ENCODE data around the gene CACNA1A. TPM values are rescaled to one million over a fixed set of nuclear protein-coding genes. Genes with fewer than 3 reads are reported as not detected.

CACNA1A gene
- total RNA-seq, 1 donor from 2014 or later: 0.52 TPM

DNA sequence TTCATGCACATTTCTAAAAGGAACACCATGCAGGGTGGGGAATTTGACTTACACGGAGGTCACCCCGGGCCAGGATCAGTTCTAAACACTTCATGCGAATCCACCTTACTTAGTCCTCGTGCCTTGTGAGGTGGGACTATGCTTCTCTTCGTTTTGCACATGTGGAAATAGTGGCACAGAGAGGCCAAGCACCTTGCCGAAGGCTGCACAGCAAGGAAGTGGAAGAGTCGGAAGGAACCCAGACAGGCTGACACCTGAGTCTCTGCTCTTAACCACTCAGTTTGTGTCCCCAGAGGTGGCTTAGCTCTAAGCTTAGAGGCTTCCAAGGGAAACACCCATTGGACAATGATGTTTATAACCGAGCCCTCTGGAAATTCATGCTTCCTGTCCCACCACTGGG lies 150.1 kb downstream of the CACNA1A start:
- no peaks in the 10 kb centered on the region for H3K36me3 ChIP-seq (ENCODE audit: control insufficient read depth in 3 of 3, insufficient read depth in 3 of 3, low read length in 3 of 3)
- peaks cover 3 to 8% (median 3%) of the 10 kb centered on the region in 3 donors for H3K9me3 ChIP-seq (ENCODE audit: control insufficient read depth in 3 of 3, low read length in 3 of 3)
- H3K27me3 ChIP-seq (ENCODE audit: control insufficient read depth in 3 of 3, insufficient read depth in 3 of 3, low read length in 3 of 3): peaks cover 0 to 15% (median 0%) of the 10 kb centered on the region in 3 donors
- no peak overlapping the region for H3K4me3 ChIP-seq (ENCODE audit: low read length in 3 of 3)
- H3K4me1 ChIP-seq (ENCODE audit: control insufficient read depth in 3 of 3, insufficient read depth in 3 of 3, low read length in 3 of 3): no peaks in the 10 kb centered on the region
- H3K27ac ChIP-seq (ENCODE audit: low read depth, low read length): no peak overlapping the region
- H3K9ac ChIP-seq (ENCODE audit: low read depth in 1 of 3, low read length in 3 of 3): no peak overlapping the region

- H3K4me3 ChIP-seq (ENCODE audit: low read length in 3 of 3): no peak overlapping the region
- no peaks in the 10 kb centered on the region for H3K36me3 ChIP-seq (ENCODE audit: control insufficient read depth in 3 of 3, insufficient read depth in 3 of 3, low read length in 3 of 3)
- peaks cover 0 to 12% (median 0%) of the 10 kb centered on the region in 3 donors for H3K27me3 ChIP-seq (ENCODE audit: control insufficient read depth in 3 of 3, insufficient read depth in 3 of 3, low read length in 3 of 3)
- no peaks in the 10 kb centered on the region for H3K4me1 ChIP-seq (ENCODE audit: control insufficient read depth in 3 of 3, insufficient read depth in 3 of 3, low read length in 3 of 3)
- peaks cover 0 to 8% (median 3%) of the 10 kb centered on the region in 3 donors for H3K9me3 ChIP-seq (ENCODE audit: control insufficient read depth in 3 of 3, low read length in 3 of 3)
- H3K9ac ChIP-seq (ENCODE audit: low read depth in 1 of 3, low read length in 3 of 3): no peak overlapping the region
- no peak overlapping the region for H3K27ac ChIP-seq (ENCODE audit: low read depth, low read length)
Observed at GRCh38 chr19:13355356-13355755, 150.9 kb downstream of the CACNA1A start.

DNA sequence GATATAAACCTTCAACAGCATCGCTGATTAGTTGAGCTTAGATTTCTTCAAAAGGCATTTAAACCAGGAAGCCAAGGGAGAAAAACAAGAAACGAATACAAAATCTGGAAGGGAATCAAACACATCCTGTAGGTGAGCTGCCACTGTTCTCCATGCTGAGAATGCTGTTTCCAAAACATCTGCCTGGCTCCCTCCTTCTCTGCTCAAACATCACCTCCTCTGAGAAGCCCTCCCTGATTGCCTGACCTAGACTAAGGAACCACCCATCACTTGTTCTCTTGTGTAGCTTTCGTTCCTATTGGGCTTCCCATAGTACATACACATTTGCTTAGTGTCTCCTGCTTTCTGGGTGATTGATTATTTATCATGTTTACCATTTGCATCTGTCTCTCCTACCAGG lies 152.7 kb downstream of the CACNA1A start:
- H3K9ac ChIP-seq (ENCODE audit: low read depth in 1 of 3, low read length in 3 of 3): no peak overlapping the region
- no peaks in the 10 kb centered on the region for H3K4me1 ChIP-seq (ENCODE audit: control insufficient read depth in 3 of 3, insufficient read depth in 3 of 3, low read length in 3 of 3)
- peaks cover 3 to 7% (median 4%) of the 10 kb centered on the region in 3 donors for H3K9me3 ChIP-seq (ENCODE audit: control insufficient read depth in 3 of 3, low read length in 3 of 3)
- H3K4me3 ChIP-seq (ENCODE audit: low read length in 3 of 3): no peak overlapping the region
- H3K36me3 ChIP-seq (ENCODE audit: control insufficient read depth in 3 of 3, insufficient read depth in 3 of 3, low read length in 3 of 3): no peaks in the 10 kb centered on the region
- peaks cover 0 to 12% (median 0%) of the 10 kb centered on the region in 3 donors for H3K27me3 ChIP-seq (ENCODE audit: control insufficient read depth in 3 of 3, insufficient read depth in 3 of 3, low read length in 3 of 3)
- no peak overlapping the region for H3K27ac ChIP-seq (ENCODE audit: low read depth, low read length)

DNA sequence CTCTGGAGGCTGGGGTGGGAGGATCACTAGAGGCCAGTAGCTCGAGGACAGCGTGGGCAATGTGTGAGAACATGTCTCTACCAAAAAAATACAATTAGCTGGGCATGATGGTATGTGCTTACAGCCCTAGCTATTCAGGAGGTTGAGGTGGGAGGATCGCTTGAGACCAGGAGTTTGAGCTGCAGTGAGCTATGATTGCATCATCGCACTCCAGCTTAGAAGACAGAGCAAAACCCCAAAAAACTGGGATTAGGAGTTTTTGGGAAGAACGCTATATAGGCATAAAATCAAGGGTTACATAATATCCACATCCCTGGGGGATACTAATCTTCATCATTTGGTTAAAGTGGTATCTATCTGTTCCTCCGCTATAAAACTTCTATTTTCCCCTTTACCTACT lies 155.5 kb downstream of the CACNA1A start:
- H3K27me3 ChIP-seq (ENCODE audit: control insufficient read depth in 3 of 3, insufficient read depth in 3 of 3, low read length in 3 of 3): peaks cover 0 to 4% (median 0%) of the 10 kb centered on the region in 3 donors
- H3K9ac ChIP-seq (ENCODE audit: low read depth in 1 of 3, low read length in 3 of 3): no peak overlapping the region
- H3K27ac ChIP-seq (ENCODE audit: low read depth, low read length): no peak overlapping the region
- H3K4me3 ChIP-seq (ENCODE audit: low read length in 3 of 3): no peak overlapping the region
- H3K36me3 ChIP-seq (ENCODE audit: control insufficient read depth in 3 of 3, insufficient read depth in 3 of 3, low read length in 3 of 3): no peaks in the 10 kb centered on the region
- peaks cover 3 to 7% (median 4%) of the 10 kb centered on the region in 3 donors for H3K9me3 ChIP-seq (ENCODE audit: control insufficient read depth in 3 of 3, low read length in 3 of 3)
- H3K4me1 ChIP-seq (ENCODE audit: control insufficient read depth in 3 of 3, insufficient read depth in 3 of 3, low read length in 3 of 3): no peaks in the 10 kb centered on the region

DNA sequence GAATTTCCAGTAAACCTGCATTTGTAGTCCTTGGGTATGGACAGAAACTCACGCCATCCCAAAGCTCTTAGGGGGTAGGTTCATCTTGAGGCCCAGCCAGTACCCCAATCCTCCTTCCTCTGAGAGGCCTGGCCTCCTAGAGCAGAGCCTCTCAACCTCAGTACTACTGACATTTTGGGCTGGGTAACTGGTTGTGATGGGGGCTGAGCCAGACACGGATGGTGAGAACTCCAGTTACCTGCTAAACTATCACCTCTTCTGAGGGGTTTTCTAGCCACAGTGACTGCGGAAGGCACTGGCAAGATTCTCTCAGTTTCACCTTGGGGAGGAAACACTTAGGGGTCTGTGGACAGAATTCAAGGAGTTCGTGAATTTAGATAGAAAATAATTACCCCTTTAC lies 156.2 kb downstream of the CACNA1A start:
- Histone ChIP-seq H3K9me3 (ENCODE audit: control insufficient read depth in 3 of 3, low read length in 3 of 3) (peaks cover 3 to 7% (median 4%) of the 10 kb centered on the region in 3 donors), H3K4me1 (ENCODE audit: control insufficient read depth in 3 of 3, insufficient read depth in 3 of 3, low read length in 3 of 3) (no peaks in the 10 kb centered on the region), H3K36me3 (ENCODE audit: control insufficient read depth in 3 of 3, insufficient read depth in 3 of 3, low read length in 3 of 3) (no peaks in the 10 kb centered on the region), H3K27ac (ENCODE audit: low read depth, low read length) (no peak overlapping the region), H3K9ac (ENCODE audit: low read depth in 1 of 3, low read length in 3 of 3) (no peak overlapping the region), H3K27me3 (ENCODE audit: control insufficient read depth in 3 of 3, insufficient read depth in 3 of 3, low read length in 3 of 3) (no peaks in the 10 kb centered on the region), H3K4me3 (ENCODE audit: low read length in 3 of 3) (no peak overlapping the region)

DNA sequence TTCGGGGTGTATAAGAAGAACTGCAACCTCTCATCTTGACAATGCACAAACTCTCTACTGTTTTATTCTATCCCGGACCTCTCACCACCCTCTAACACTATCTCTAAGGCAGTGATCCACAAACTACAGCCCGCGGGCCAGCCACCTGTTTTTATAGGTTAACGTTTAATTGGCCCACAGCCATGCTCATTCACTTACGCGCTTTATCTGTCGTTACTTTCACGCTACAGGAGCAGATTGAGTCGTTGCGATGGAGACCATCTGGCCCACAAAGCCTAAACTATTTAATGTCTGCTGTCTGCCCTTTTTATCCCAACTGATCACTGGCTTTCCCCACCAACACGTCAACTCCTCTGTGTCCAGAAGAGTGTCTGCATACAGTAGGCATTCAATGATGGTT lies 158.9 kb downstream of the CACNA1A start:
- Histone ChIP-seq H3K27ac (ENCODE audit: low read depth, low read length) (no peak overlapping the region), H3K36me3 (ENCODE audit: control insufficient read depth in 3 of 3, insufficient read depth in 3 of 3, low read length in 3 of 3) (no peaks in the 10 kb centered on the region), H3K4me3 (ENCODE audit: low read length in 3 of 3) (no peak overlapping the region), H3K27me3 (ENCODE audit: control insufficient read depth in 3 of 3, insufficient read depth in 3 of 3, low read length in 3 of 3) (no peaks in the 10 kb centered on the region), H3K9ac (ENCODE audit: low read depth in 1 of 3, low read length in 3 of 3) (no peak overlapping the region), H3K9me3 (ENCODE audit: control insufficient read depth in 3 of 3, low read length in 3 of 3) (peaks cover 3 to 10% (median 4%) of the 10 kb centered on the region in 3 donors), H3K4me1 (ENCODE audit: control insufficient read depth in 3 of 3, insufficient read depth in 3 of 3, low read length in 3 of 3) (no peaks in the 10 kb centered on the region)

DNA sequence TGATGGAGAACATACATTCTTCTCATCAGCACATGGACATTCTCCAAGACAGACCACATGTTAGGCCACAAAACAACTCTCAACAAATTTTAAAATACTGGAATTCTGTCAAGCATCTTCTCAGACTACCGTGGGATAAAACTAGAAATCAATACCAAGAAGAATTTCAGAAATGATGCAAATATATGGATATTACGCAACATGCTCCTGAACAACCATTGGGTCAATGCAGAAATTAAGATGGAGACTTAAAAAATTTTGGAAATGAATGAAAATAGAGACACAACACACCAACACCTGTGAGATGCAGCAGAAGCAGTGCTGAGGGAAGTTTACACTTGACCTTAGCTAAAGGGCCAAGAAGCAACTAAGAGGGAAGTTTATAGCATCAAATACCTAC lies 162.8 kb downstream of the CACNA1A start:
- Histone ChIP-seq H3K9ac (ENCODE audit: low read depth in 1 of 3, low read length in 3 of 3) (no peak overlapping the region), H3K9me3 (ENCODE audit: control insufficient read depth in 3 of 3, low read length in 3 of 3) (peaks cover 0 to 3% (median 2%) of the 10 kb centered on the region in 3 donors), H3K4me1 (ENCODE audit: control insufficient read depth in 3 of 3, insufficient read depth in 3 of 3, low read length in 3 of 3) (no peaks in the 10 kb centered on the region), H3K36me3 (ENCODE audit: control insufficient read depth in 3 of 3, insufficient read depth in 3 of 3, low read length in 3 of 3) (no peaks in the 10 kb centered on the region), H3K4me3 (ENCODE audit: low read length in 3 of 3) (no peak overlapping the region), H3K27me3 (ENCODE audit: control insufficient read depth in 3 of 3, insufficient read depth in 3 of 3, low read length in 3 of 3) (no peaks in the 10 kb centered on the region), H3K27ac (ENCODE audit: low read depth, low read length) (no peak overlapping the region)

DNA sequence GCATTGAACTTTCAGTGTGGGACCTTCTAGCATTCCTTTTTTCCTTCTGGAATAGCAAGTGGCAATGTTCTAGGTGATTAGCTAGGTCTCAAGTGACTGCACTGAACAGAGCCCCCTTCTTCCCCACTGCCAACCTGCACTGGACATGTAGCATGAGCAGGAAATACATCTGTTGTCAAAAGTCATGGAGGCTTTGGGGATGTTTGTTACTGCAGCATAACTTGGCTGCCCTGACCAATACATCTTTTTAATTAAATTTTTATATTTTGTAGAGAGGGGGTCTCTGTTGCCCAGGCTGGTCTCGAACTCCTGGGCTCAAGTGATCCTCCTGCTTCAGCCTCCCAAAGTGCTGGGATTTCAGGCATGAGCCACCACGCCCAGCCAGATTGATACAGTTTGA lies 163.6 kb downstream of the CACNA1A start:
- H3K27ac ChIP-seq (ENCODE audit: low read depth, low read length): no peak overlapping the region
- peaks cover 0 to 3% (median 2%) of the 10 kb centered on the region in 3 donors for H3K9me3 ChIP-seq (ENCODE audit: control insufficient read depth in 3 of 3, low read length in 3 of 3)
- H3K4me3 ChIP-seq (ENCODE audit: low read length in 3 of 3): no peak overlapping the region
- no peaks in the 10 kb centered on the region for H3K27me3 ChIP-seq (ENCODE audit: control insufficient read depth in 3 of 3, insufficient read depth in 3 of 3, low read length in 3 of 3)
- H3K36me3 ChIP-seq (ENCODE audit: control insufficient read depth in 3 of 3, insufficient read depth in 3 of 3, low read length in 3 of 3): no peaks in the 10 kb centered on the region
- no peak overlapping the region for H3K9ac ChIP-seq (ENCODE audit: low read depth in 1 of 3, low read length in 3 of 3)
- H3K4me1 ChIP-seq (ENCODE audit: control insufficient read depth in 3 of 3, insufficient read depth in 3 of 3, low read length in 3 of 3): no peaks in the 10 kb centered on the region

DNA sequence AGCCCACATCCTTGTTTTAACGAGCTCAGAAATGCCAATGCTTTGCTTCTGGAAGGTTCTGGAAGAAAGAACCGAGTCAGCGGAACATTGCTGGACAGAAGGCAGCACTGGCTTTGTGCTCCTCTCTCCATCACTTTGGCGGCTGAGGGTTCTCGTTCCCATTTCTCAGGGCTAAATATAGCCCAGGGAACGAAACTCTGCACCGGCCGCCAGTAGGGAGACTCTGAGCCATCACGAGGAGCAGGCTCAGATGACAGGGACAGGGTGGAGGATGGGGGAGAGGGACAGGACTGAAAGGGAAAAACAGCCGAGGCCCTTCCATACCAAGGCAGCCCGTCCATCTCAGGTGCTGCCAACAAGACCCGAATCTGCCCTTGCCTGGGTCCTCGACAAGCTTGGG lies 166.4 kb downstream of the CACNA1A start:
- Histone ChIP-seq H3K4me3 (ENCODE audit: low read length in 3 of 3) (no peak overlapping the region), H3K4me1 (ENCODE audit: control insufficient read depth in 3 of 3, insufficient read depth in 3 of 3, low read length in 3 of 3) (no peaks in the 10 kb centered on the region), H3K27me3 (ENCODE audit: control insufficient read depth in 3 of 3, insufficient read depth in 3 of 3, low read length in 3 of 3) (no peaks in the 10 kb centered on the region), H3K36me3 (ENCODE audit: control insufficient read depth in 3 of 3, insufficient read depth in 3 of 3, low read length in 3 of 3) (no peaks in the 10 kb centered on the region), H3K27ac (ENCODE audit: low read depth, low read length) (no peak overlapping the region), H3K9me3 (ENCODE audit: control insufficient read depth in 3 of 3, low read length in 3 of 3) (peaks cover 0 to 9% (median 5%) of the 10 kb centered on the region in 3 donors), H3K9ac (ENCODE audit: low read depth in 1 of 3, low read length in 3 of 3) (no peak overlapping the region)

DNA sequence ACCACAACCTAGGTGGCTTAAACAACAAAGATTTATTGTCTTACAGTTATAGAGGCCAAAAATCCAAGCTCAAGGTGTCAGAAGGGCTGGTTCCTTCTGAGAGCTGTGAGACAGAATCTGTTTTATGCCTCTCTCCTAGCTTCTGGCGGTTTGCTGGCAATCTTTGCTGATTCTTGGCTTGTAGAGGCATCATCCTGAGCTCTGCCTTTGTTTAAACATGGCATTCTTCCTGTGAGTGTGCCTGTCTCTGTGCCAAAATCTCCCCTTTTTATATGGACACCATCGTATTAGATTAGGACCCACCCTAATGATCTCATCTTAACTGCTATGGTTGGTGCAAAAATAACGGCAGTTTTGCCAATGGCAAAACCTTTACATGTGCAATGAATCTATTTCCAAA lies 169.1 kb downstream of the CACNA1A start:
- no peaks in the 10 kb centered on the region for H3K4me1 ChIP-seq (ENCODE audit: control insufficient read depth in 3 of 3, insufficient read depth in 3 of 3, low read length in 3 of 3)
- H3K27me3 ChIP-seq (ENCODE audit: control insufficient read depth in 3 of 3, insufficient read depth in 3 of 3, low read length in 3 of 3): no peaks in the 10 kb centered on the region
- no peak overlapping the region for H3K27ac ChIP-seq (ENCODE audit: low read depth, low read length)
- H3K9ac ChIP-seq (ENCODE audit: low read depth in 1 of 3, low read length in 3 of 3): no peak overlapping the region
- no peak overlapping the region for H3K4me3 ChIP-seq (ENCODE audit: low read length in 3 of 3)
- H3K9me3 ChIP-seq (ENCODE audit: control insufficient read depth in 3 of 3, low read length in 3 of 3): peaks cover 0 to 9% (median 3%) of the 10 kb centered on the region in 3 donors
- no peaks in the 10 kb centered on the region for H3K36me3 ChIP-seq (ENCODE audit: control insufficient read depth in 3 of 3, insufficient read depth in 3 of 3, low read length in 3 of 3)

Data from skeletal muscle tissue (tissue), 4 donors.